Measurements from ENCODE around the gene CAMK2A. TPM values are rescaled to one million over a fixed set of nuclear protein-coding genes. Genes with fewer than 3 reads are reported as not detected.

CAMK2A gene
- polyA plus RNA-seq, 1 of the 3 experiments (the other 2 are of a cell fraction): 0.10 TPM

DNA sequence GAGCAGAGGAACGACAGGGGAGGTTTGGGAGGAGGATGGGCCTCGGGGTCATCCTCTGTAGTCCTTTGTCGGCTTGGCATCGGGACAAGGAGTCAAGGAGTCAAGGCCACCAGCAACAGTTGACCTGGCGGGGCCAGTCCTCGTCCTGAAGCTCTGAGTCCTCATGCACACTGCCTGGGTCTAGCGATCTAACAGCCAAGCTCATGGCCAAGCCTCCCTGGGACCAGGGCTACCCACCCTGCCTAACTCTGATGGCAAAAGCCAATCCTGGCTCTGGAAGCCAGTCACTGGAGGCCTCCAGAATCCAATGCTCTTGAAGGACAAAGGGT lies 49.8 kb downstream of the CAMK2A start:
- TF ChIP-seq TAF1 (IDR thresholded peaks at IDR 0.05; ENCODE audit: borderline replicate concordance, low read depth, low read length) (no peak), NRF1 (IDR thresholded peaks at IDR 0.05; ENCODE audit: low read depth, low read length) (no peak), TCF12 (IDR thresholded peaks at IDR 0.05) (no peak), GATA2 (CRISPR knock-in tag; IDR thresholded peaks at IDR 0.05) (no peak), IRF3 (IDR thresholded peaks at IDR 0.05; ENCODE audit: low read depth, low read length) (no peak), POLR2AphosphoS5 (IDR thresholded peaks at IDR 0.05; ENCODE audit: low read depth, low read length) (no peak), RXRA (IDR thresholded peaks at IDR 0.05; ENCODE audit: borderline replicate concordance, low read depth) (no peak), GABPA (IDR thresholded peaks at IDR 0.05; ENCODE audit: low read depth) (no peak), FOXM1 (IDR thresholded peaks at IDR 0.05; ENCODE audit: low read depth) (no peak), MEF2A (IDR thresholded peaks at IDR 0.05; ENCODE audit: borderline replicate concordance, low read depth) (no peak), ELF1 (IDR thresholded peaks at IDR 0.05) (no peak)
- TF ChIP-seq, protein P1, sequence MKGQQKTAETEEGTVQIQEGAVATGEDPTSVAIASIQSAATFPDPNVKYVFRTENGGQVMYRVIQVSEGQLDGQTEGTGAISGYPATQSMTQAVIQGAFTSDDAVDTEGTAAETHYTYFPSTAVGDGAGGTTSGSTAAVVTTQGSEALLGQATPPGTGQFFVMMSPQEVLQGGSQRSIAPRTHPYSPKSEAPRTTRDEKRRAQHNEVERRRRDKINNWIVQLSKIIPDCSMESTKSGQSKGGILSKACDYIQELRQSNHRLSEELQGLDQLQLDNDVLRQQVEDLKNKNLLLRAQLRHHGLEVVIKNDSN (IDR thresholded peaks at IDR 0.05; ENCODE audit: borderline replicate concordance, low read depth): no peak
- Histone ChIP-seq H3K27me3 (ENCODE audit: insufficient read depth) (no peaks in the 10 kb centered on the region), H3K4me3 (ENCODE audit: low read depth in 2 of 2, low read length in 1 of 2) (no peak overlapping the region), H3K4me1 (ENCODE audit: control insufficient read depth in 1 of 2, insufficient read depth in 2 of 2, low read depth in 1 of 2, low read length in 1 of 2) (peaks cover 0 to 5% of the 10 kb centered on the region in 2 experiments; a peak in 1 of 4 replicates), H3K27ac (ENCODE audit: low read depth in 2 of 2, low read length in 1 of 2) (no peak overlapping the region), H3K9me3 (no peaks in the 10 kb centered on the region), H3K36me3 (replicated peaks in 1 of 2; ENCODE audit: control insufficient read depth in 1 of 2, insufficient read depth in 2 of 2, low read length in 1 of 2) (no peaks in the 10 kb centered on the region), H3F3A (replicated peaks; ENCODE audit: insufficient read depth) (no peaks in the 10 kb centered on the region), H2AFZ (ENCODE audit: low read depth) (no peak overlapping the region), H3K79me2 (ENCODE audit: insufficient read depth) (no peaks in the 10 kb centered on the region), H3K4me2 (no peak overlapping the region), H4K20me1 (ENCODE audit: insufficient read depth) (no peaks in the 10 kb centered on the region), H3K9ac (no peak overlapping the region), H3K9me2 (no peaks in the 10 kb centered on the region)
- ChIA-PET CTCF (interaction anchor here (1.1 kb wide), 2 partner anchors 10 to 13 kb away, joined by 3 to 4 read pairs; no protein-coding TSS in a partner anchor), POLR2A (no interaction called here)
- WGBS (ENCODE audit: low lambda C conversion rate): 79% methylated on average over 2 of the region's 7 CpGs
- DNase-seq: no peak

DNA sequence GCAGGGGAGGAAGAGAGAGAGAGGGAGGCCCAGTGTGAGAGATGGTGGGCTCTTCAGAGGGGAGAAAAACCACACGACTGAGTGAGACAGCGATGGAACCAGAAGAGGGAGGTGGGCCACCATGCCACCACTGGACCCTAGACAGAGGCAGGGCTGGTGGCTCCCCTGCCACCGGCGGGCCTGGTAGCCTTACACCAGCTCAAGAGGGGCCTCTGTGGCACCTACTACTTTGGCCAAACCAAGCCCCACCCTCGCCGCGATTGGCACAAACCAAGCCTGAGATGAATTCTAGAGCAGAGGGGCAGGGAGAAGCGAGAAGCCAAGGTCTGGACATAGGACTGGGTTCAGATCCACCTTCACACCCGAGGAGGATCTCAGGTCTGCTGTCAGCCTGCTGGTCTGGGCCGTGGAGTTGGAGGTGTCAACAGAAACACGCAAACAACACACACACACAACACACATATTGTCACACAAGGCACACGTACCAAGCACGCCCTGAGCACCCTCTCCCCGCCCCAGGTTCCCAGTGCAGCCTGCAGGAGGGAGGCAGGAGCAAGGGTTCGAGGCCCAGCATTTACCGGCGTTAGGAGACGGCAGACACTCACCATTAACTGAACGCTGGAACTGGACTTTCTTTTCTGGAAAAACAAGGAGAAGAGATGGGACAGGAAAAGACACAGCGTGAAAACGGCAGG lies 50.3 kb downstream of the CAMK2A start:
- no peaks in the 10 kb centered on the region for H3K27me3 ChIP-seq (ENCODE audit: insufficient read depth)
- H4K20me1 ChIP-seq (ENCODE audit: insufficient read depth): no peaks in the 10 kb centered on the region
- no peaks in the 10 kb centered on the region for H3K9me3 ChIP-seq
- H3K9me2 ChIP-seq: no peaks in the 10 kb centered on the region
- H3K9ac ChIP-seq: no peak overlapping the region
- WGBS (ENCODE audit: low lambda C conversion rate): 88% methylated on average over 16 of the region's 21 CpGs
- H2AFZ ChIP-seq (ENCODE audit: low read depth): no peak overlapping the region
- no peaks in the 10 kb centered on the region for H3F3A ChIP-seq (replicated peaks; ENCODE audit: insufficient read depth)
- H3K36me3 ChIP-seq (replicated peaks in 1 of 2; ENCODE audit: control insufficient read depth in 1 of 2, insufficient read depth in 2 of 2, low read length in 1 of 2): no peaks in the 10 kb centered on the region
- H3K4me3 ChIP-seq (ENCODE audit: low read depth in 2 of 2, low read length in 1 of 2): no peak overlapping the region
- no peaks in the 10 kb centered on the region; a peak in 1 of 4 replicates for H3K4me1 ChIP-seq (ENCODE audit: control insufficient read depth in 1 of 2, insufficient read depth in 2 of 2, low read depth in 1 of 2, low read length in 1 of 2)
- H3K79me2 ChIP-seq (ENCODE audit: insufficient read depth): no peaks in the 10 kb centered on the region
- no peak for TF ChIP-seq RCOR1 (IDR thresholded peaks at IDR 0.05; ENCODE audit: low read length)
- no peak for TF ChIP-seq MEF2A (IDR thresholded peaks at IDR 0.05; ENCODE audit: borderline replicate concordance, low read depth)
- no peak for TF ChIP-seq FOSL2 (IDR thresholded peaks at IDR 0.05; ENCODE audit: borderline replicate concordance, low read depth)
- no peak for TF ChIP-seq EZH2phosphoT487 (IDR thresholded peaks at IDR 0.05; ENCODE audit: borderline replicate concordance, low read depth)
- TF ChIP-seq EP300 (IDR thresholded peaks at IDR 0.05; ENCODE audit: borderline replicate concordance in 1 of 2, low read depth in 1 of 2, low read length in 1 of 2): no peak
- TF ChIP-seq NRF1 (IDR thresholded peaks at IDR 0.05; ENCODE audit: low read depth, low read length): no peak
- TF ChIP-seq NFIC (IDR thresholded peaks at IDR 0.05; ENCODE audit: borderline replicate concordance): no peak
- no peak for TF ChIP-seq TAF1 (IDR thresholded peaks at IDR 0.05; ENCODE audit: borderline replicate concordance, low read depth, low read length)
- TF ChIP-seq JUND (IDR thresholded peaks at IDR 0.05): no peak
- TF ChIP-seq TEAD4 (IDR thresholded peaks at IDR 0.05; ENCODE audit: borderline replicate concordance, insufficient read depth): no peak
- TF ChIP-seq SMC3 (IDR thresholded peaks at IDR 0.05; ENCODE audit: low read depth, low read length): no peak
- no peak for TF ChIP-seq GABPA (IDR thresholded peaks at IDR 0.05; ENCODE audit: low read depth)
- no peak overlapping the region for H3K4me2 ChIP-seq
- ChIA-PET CTCF (interaction anchor here (0.9 kb wide), 1 partner anchor 15 kb away, joined by 3 read pairs; no protein-coding TSS in a partner anchor), POLR2A (no interaction called here)
- no peak for DNase-seq
- no peak overlapping the region for H3K27ac ChIP-seq (ENCODE audit: low read depth in 2 of 2, low read length in 1 of 2)
